ENCODE data around the gene HHIP. TPM values are rescaled to one million over a fixed set of nuclear protein-coding genes. Genes with fewer than 3 reads are reported as not detected.

The HHIP gene
- total RNA-seq: 1.6 TPM

DNA sequence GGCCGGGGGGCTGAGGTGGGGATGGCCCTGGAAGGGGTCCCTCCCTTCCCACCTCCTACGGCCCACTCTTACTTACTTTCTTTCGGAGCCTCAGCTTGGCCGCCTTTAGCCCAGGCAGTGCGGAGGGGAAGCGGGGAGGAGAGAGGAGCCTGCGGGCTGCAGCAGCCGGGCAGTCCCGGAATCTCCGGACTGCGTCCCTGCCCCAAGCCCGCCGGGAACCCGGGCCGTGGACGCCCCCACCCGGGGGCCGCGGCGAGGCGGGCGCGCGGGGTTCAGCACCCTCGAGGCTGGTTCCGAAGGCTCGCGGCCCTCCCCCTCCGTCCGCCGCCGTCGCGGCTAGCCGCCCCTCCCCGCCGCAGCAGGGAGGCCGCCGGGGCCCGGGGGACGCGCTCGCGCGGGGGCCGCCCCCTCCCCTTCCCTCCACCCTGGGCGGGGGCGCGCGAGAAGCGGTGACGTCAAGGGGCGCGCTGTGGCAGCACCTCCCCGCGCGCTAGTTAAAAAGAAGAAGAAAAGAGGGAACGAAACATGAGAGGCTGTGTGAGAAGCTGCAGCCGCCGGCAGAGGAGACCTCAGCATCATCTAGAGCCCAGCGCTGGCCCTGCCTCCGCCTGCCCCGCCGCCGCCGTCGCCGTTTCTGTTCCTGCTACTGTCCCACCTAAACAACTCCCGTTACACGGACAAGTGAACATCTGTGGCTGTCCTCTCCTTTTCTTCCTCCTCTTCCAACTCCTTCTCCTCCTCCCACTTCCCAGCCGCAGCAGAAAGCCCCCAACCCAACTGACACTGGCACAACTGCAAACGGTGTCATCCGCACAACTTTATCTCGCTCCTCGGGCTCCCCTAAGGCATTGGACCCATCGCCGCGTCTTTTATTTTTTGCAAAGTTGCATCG, at the start of gene HHIP:
Gene HHIP (plus strand): TSS at position 526 of the 892 bp plus-strand sequence. CDS start 520 bp downstream, outside the sequence.

Small RNA genes within 50 kb of the gene (small RNA-seq; reads per million reads assigned to genes)
- not detected for gene RF02271 (ENCODE audit: low replicate concordance)

Data from metanephros (tissue), 2 donors.